RWPE1 (cell line): ENCODE data around the gene LMF2.
A peak's percentile ranks its signal among the peaks of the same experiment; 100 is the strongest.

Experiments
- CTCF ChIA-PET: fragments of 350-600 bp; sonication (Branson Sonifier 250); formaldehyde crosslinking; extraction: SDS; loops from one replicate; lab custom pipeline; 2021; lab: Yijun Ruan, JAX
- POLR2A ChIA-PET: fragments of 400-600 bp; formaldehyde crosslinking; extraction: SDS; loops from one replicate; lab custom pipeline; 2020; ENCODE audit warnings: antibody characterized with exemption; ENCODE audit not compliant: low non-redundant PET; lab: Yijun Ruan, JAX
- DNase-seq: peaks from one replicate; pipeline ENCODE4 v3.0.0; 2012; ENCODE audit warnings: low spot score
- H3K27ac ChIP-seq: fragments of 450-650 bp; 2 replicates; pipeline ENCODE4 v1.5.1; 2017
- TF ChIP-seq, protein P1 (sequence below): fragments of 450-650 bp; conservative IDR thresholded peaks from 2 replicates; pipeline ENCODE4 v1.5.1; 2017; ENCODE audit warnings: low read depth, mild to moderate bottlenecking

The LMF2 gene

DNA sequence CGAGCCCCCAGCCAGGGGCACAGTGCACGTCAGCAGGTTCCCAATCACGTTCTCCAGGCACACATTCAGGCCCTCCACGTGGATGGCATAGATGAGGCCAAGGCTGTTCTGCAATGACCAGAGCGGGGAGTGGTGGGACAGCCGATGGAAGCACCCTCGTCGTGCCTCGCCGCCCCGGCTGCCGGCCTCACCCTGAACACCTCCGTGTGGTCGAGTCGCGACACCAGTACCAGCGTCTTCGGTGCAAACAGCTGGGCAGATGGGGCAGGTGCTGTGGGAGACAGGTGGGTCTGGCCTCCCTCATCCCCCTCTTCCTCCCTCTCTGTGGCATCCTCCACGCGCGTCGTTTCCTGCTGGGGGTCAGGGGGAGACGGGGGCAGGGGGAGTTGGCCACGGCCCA, 40.2 kb downstream of the LMF2 start:
- peak overlapping the region; percentile 87; the same call in 1 of the 2 replicates for H3K27ac ChIP-seq
- ChIA-PET CTCF (no interaction called here), POLR2A (no interaction called here)
- no peak for DNase-seq
- TF ChIP-seq, protein P1, sequence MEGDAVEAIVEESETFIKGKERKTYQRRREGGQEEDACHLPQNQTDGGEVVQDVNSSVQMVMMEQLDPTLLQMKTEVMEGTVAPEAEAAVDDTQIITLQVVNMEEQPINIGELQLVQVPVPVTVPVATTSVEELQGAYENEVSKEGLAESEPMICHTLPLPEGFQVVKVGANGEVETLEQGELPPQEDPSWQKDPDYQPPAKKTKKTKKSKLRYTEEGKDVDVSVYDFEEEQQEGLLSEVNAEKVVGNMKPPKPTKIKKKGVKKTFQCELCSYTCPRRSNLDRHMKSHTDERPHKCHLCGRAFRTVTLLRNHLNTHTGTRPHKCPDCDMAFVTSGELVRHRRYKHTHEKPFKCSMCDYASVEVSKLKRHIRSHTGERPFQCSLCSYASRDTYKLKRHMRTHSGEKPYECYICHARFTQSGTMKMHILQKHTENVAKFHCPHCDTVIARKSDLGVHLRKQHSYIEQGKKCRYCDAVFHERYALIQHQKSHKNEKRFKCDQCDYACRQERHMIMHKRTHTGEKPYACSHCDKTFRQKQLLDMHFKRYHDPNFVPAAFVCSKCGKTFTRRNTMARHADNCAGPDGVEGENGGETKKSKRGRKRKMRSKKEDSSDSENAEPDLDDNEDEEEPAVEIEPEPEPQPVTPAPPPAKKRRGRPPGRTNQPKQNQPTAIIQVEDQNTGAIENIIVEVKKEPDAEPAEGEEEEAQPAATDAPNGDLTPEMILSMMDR = no peak

- POLR2A ChIA-PET = no interaction called here
- no peak overlapping the region; the same call in 1 of the 2 replicates for H3K27ac ChIP-seq
- no peak for DNase-seq
- TF ChIP-seq, protein P1 = no peak
- CTCF ChIA-PET = interaction anchor here (0.6 kb wide), 2 partner anchors 10 to 220 kb away, joined by 3 to 4 read pairs; no protein-coding TSS in a partner anchor
Observed at GRCh38 chr22:50465066-50465930, 42.2 kb downstream of the LMF2 start.

GRCh38 chr22:50464451-50464850, 43.1 kb downstream of the LMF2 start:
- POLR2A ChIA-PET = no interaction called here
- CTCF ChIA-PET = no interaction called here
- DNase-seq = no peak
- H3K27ac ChIP-seq = peak overlapping the region; percentile 5; the same call in 1 of the 2 replicates
- TF ChIP-seq, protein P1 = no peak

DNA sequence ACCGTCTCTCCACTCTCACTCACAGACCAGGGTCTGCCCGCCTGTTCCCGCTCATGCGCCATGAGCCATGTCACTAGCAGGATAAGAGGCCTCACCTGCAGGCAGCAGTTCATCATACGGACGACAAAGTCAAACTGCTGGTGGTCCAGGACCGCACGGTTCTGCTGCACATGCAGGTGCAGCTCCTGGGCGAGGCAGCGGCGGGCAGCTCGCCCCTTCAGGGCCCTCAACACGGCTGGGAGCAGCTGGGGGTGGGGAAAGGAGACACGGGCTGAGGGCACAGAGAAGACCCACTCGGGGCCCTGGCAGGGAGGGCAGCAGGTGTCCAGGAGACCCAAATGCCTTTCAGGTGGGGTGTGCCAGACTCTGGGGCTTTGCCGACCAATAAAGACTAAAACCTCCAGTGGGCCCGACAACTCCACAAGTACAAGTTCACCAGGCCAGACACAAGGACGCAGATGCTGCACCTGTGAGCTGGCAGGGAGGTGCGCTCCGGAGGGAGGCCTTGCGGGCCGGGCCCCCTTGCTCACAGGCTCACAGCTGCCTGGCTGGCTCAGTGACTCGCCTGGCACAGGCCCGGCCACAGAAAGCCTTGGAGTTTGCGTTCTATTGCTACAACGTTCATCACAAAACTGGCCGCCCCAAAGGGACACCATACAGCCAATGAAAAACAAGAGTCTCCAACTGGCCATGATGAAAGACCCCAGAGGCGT, 44.2 kb downstream of the LMF2 start:
- ChIA-PET POLR2A (interaction anchor here (0.6 kb wide), 1 partner anchor 23 kb away, joined by 6 read pairs; no protein-coding TSS in a partner anchor), CTCF (interaction anchor here (0.6 kb wide), 1 partner anchor 157 kb away, joined by 4 read pairs; no protein-coding TSS in a partner anchor)
- H3K27ac ChIP-seq = 0 out of 2 replicates have a peak overlapping the region, but pooled peaks have one; percentile 5
- TF ChIP-seq, protein P1 = no peak
- no peak for DNase-seq

GRCh38 chr22:50461979-50462540, 45.4 kb downstream of the LMF2 start:
- POLR2A ChIA-PET = no interaction called here

More at GRCh38 chr22:50461979-50462540, 45.4 kb downstream of the LMF2 start:
- CTCF ChIA-PET = interaction anchor here (0.9 kb wide), 1 partner anchor 115 kb away, joined by 3 read pairs; no protein-coding TSS in a partner anchor
- no peak overlapping the region for H3K27ac ChIP-seq
- TF ChIP-seq, protein P1 = no peak
- DNase-seq = no peak
